Tibial nerve (tissue), 4 donors: ENCODE data around the gene HPS5.

ENCODE experiments used
- EP300 ChIP-seq, 2 donors: sonication (generic); formaldehyde crosslinking; IDR thresholded peaks; one replicate each; pipeline ENCODE4 v1.6.1; 2017; ENCODE audit warnings: antibody characterized with exemption in 2 of 2, mild to moderate bottlenecking in 1 of 2
- POLR2A ChIP-seq, 2 donors: fragments of 450-650 bp; IDR thresholded peaks; one replicate each; pipeline ENCODE4 v1.6.1; 2017; ENCODE audit warnings: antibody characterized with exemption in 2 of 2, mild to moderate bottlenecking in 2 of 2, moderate library complexity in 2 of 2
- TF ChIP-seq, protein P1 (sequence below), 5 experiments: fragments of 200-600 bp in 3 of 5; fragments of 450-650 bp in 2 of 5; sonication (generic) in 3 of 5; IDR thresholded peaks; one replicate each; pipeline ENCODE4 v1.5.1; 2016 to 2019; ENCODE audit warnings: antibody characterized with exemption in 5 of 5, mild to moderate bottlenecking in 3 of 5, moderate library complexity in 2 of 5

DNA sequence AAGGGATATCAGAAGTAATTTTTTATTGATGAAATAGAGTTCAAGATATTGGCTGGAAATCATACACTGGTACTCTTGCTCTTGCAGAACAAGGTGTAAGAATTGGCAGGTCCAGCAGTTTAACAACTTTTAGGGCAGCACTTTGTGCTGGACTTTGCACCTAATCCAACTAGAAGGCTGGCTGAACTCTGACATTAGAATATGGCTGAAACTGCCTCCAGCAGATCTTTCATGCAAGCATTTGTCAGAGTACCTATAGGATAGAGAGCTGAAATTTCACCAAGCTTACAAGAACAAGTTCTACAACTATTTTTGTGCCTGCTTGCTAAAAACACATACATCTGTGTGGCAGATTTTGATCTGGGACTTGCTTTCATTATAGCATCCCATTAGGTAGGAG lies 17.2 kb downstream of the HPS5 start:
- TF ChIP-seq, protein P1, sequence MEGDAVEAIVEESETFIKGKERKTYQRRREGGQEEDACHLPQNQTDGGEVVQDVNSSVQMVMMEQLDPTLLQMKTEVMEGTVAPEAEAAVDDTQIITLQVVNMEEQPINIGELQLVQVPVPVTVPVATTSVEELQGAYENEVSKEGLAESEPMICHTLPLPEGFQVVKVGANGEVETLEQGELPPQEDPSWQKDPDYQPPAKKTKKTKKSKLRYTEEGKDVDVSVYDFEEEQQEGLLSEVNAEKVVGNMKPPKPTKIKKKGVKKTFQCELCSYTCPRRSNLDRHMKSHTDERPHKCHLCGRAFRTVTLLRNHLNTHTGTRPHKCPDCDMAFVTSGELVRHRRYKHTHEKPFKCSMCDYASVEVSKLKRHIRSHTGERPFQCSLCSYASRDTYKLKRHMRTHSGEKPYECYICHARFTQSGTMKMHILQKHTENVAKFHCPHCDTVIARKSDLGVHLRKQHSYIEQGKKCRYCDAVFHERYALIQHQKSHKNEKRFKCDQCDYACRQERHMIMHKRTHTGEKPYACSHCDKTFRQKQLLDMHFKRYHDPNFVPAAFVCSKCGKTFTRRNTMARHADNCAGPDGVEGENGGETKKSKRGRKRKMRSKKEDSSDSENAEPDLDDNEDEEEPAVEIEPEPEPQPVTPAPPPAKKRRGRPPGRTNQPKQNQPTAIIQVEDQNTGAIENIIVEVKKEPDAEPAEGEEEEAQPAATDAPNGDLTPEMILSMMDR (IDR thresholded peaks at IDR 0.05): no peak
- TF ChIP-seq POLR2A (IDR thresholded peaks at IDR 0.05) (no peak), EP300 (IDR thresholded peaks at IDR 0.05) (no peak)
